Neuronal stem cell (in vitro differentiated cells): ENCODE data around the gene SLC38A1.
"Not testable (repeated sequence)": the region's sequence is repeated elsewhere in the genome, so short reads cannot be mapped to it uniquely, and the experiment has no call there.

Experiments
- DNase-seq: peaks from one replicate; pipeline ENCODE4 v3.0.0-alpha.2; 2013; ENCODE audit warnings: low spot score
- H2AFZ ChIP-seq: one replicate; pipeline ENCODE4 v1.6.1; 2013; ENCODE audit warnings: mild to moderate bottlenecking, low read length, inconsistent platforms
- H2AK5ac ChIP-seq: 2 replicates; pipeline ENCODE4 v1.6.1; 2013; ENCODE audit warnings: low read depth, mild to moderate bottlenecking, inconsistent platforms, low read length, moderate library complexity, mixed read lengths
- H2BK120ac ChIP-seq: 2 replicates; pipeline ENCODE4 v1.6.1; 2013; ENCODE audit warnings: low read depth, mild to moderate bottlenecking, inconsistent platforms, low read length, moderate library complexity, mixed read lengths
- H2BK12ac ChIP-seq: one replicate; pipeline ENCODE4 v1.6.1; 2013; ENCODE audit warnings: low read length, inconsistent platforms
- H2BK15ac ChIP-seq: 2 replicates; pipeline ENCODE4 v1.6.1; 2013; ENCODE audit warnings: mild to moderate bottlenecking, low read length, inconsistent platforms, mixed read lengths
- H2BK5ac ChIP-seq: one replicate; pipeline ENCODE4 v1.6.1; 2013; ENCODE audit warnings: inconsistent platforms, mild to moderate bottlenecking, low read length, moderate library complexity
- H3K14ac ChIP-seq: one replicate; pipeline ENCODE4 v1.6.1; 2013; ENCODE audit warnings: low read length, inconsistent platforms
- H3K18ac ChIP-seq: 2 replicates; pipeline ENCODE4 v1.6.1; 2013; ENCODE audit warnings: low read length, inconsistent platforms
- H3K23ac ChIP-seq: 2 replicates; pipeline ENCODE4 v1.6.1; 2013; ENCODE audit warnings: low read depth, mild to moderate bottlenecking, mixed read lengths, low read length, inconsistent platforms; ENCODE audit not compliant: poor library complexity
- H3K27ac ChIP-seq: replicated peaks from 3 replicates; pipeline ENCODE4 v1.5.1; 2013; ENCODE audit warnings: low read length, inconsistent platforms
- H3K27me3 ChIP-seq, 3 experiments: 2 replicates each; pipeline ENCODE4 v1.6.1; 2013; ENCODE audit warnings: low read length in 3 of 3, mild to moderate bottlenecking in 2 of 3, inconsistent platforms in 1 of 3, low read depth in 1 of 3, mixed read lengths in 1 of 3, moderate library complexity in 1 of 3; ENCODE audit not compliant: control insufficient read depth in 3 of 3, insufficient read depth in 3 of 3
- H3K36me3 ChIP-seq, 2 donors: replicated peaks in 1 of 2; 2 replicates each; pipeline ENCODE4 v1.6.1; 2013; ENCODE audit warnings: low read length in 2 of 2; ENCODE audit not compliant: control insufficient read depth in 2 of 2, insufficient read depth in 2 of 2
- H3K4ac ChIP-seq: 2 replicates; pipeline ENCODE4 v1.6.1; 2013; ENCODE audit warnings: inconsistent platforms, mild to moderate bottlenecking, low read length, moderate library complexity
- H3K4me1 ChIP-seq, 2 donors: 1 replicate in 1 of 2; 2 replicates in 1 of 2; pipeline ENCODE4 v1.6.1; 2013; ENCODE audit warnings: low read length in 2 of 2, low read depth in 1 of 2; ENCODE audit not compliant: control insufficient read depth in 2 of 2, insufficient read depth in 1 of 2
- H3K4me2 ChIP-seq: one replicate; pipeline ENCODE4 v1.6.1; 2013; ENCODE audit warnings: mild to moderate bottlenecking, low read length, inconsistent platforms; ENCODE audit not compliant: insufficient read depth, poor library complexity, severe bottlenecking
- H3K4me3 ChIP-seq, 2 donors: 2 replicates each; pipeline ENCODE4 v1.5.1; 2013; ENCODE audit warnings: low read length in 2 of 2, mild to moderate bottlenecking in 2 of 2, inconsistent platforms in 1 of 2, moderate library complexity in 1 of 2
- H3K79me1 ChIP-seq: one replicate; pipeline ENCODE4 v1.6.1; 2013; ENCODE audit warnings: low read depth, mild to moderate bottlenecking, inconsistent platforms, low read length, moderate library complexity
- H3K9ac ChIP-seq: one replicate; pipeline ENCODE4 v1.6.1; 2013; ENCODE audit warnings: mild to moderate bottlenecking, low read depth, low read length, inconsistent platforms; ENCODE audit not compliant: poor library complexity
- H3K9me3 ChIP-seq, 2 donors: replicated peaks in 1 of 2; 2 replicates each; pipeline versions ENCODE3 to v1.6.1; 2013; ENCODE audit warnings: low read length in 2 of 2, mild to moderate bottlenecking in 2 of 2, inconsistent platforms in 1 of 2, low read depth in 1 of 2, mixed read lengths in 1 of 2, moderate library complexity in 1 of 2; ENCODE audit not compliant: control insufficient read depth in 2 of 2, insufficient read depth in 1 of 2
- H4K8ac ChIP-seq: one replicate; pipeline ENCODE4 v1.6.1; 2013; ENCODE audit warnings: low read depth, mild to moderate bottlenecking, inconsistent platforms, low read length, moderate library complexity
- H4K91ac ChIP-seq: one replicate; pipeline ENCODE4 v1.6.1; 2013; ENCODE audit warnings: low read length, low read depth, mild to moderate bottlenecking, inconsistent platforms; ENCODE audit not compliant: poor library complexity
- WGBS, 2 donors: extraction: QIAGEN DNeasy Blood & Tissue Kit; methylation state at CpG; one replicate each; pipeline ENCODE4 v1.1.7; 2013; ENCODE audit warnings: missing lambda C conversion rate in 2 of 2, mixed read lengths in 1 of 2; ENCODE audit not compliant: insufficient read length in 2 of 2, insufficient replicate concordance in 1 of 2; ENCODE audit errors: extremely low coverage in 2 of 2; 5-methylcytosine and 5-hydroxymethylcytosine counted together

SLC38A1 gene

DNA sequence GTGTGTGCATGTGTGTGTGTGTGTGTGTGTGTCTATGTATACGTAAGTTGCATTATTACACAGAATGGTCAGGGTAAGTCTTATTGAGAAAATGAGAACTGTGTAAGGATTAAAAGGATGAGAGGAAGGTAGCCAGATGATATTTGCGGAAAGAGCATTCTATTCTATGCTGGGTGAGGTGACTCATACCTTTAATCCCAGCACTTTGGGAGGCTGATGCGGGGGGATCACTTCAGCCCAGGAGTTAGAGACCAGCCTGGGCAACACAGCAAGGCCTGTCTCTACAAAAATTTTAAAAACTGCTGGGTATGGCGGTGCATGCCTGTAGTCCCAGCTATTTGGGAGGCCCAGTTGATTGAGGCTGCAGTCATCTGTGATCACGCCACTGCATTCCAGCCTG lies 103.7 kb downstream of the SLC38A1 start:
- Histone ChIP-seq H3K23ac (no peak overlapping the region), H3K4me3 (no peak overlapping the region), H3K27me3 (no peaks in the 10 kb centered on the region), H3K14ac (no peak overlapping the region), H3K18ac (no peak overlapping the region), H2AFZ (no peak overlapping the region), H3K4me1 (peaks cover 0 to 3% of the 10 kb centered on the region in 2 donors), H3K27ac (no peak overlapping the region), H3K9ac (no peak overlapping the region), H3K4me2 (no peak overlapping the region), H2AK5ac (no peak overlapping the region), H2BK120ac (no peak overlapping the region), H2BK12ac (no peak overlapping the region), H2BK15ac (no peak overlapping the region), H2BK5ac (no peak overlapping the region), H4K91ac (no peak overlapping the region), H3K9me3 (no peaks in the 10 kb centered on the region), H4K8ac (no peak overlapping the region), H3K36me3 (no peaks in the 10 kb centered on the region), H3K4ac (no peak overlapping the region), H3K79me1 (no peaks in the 10 kb centered on the region)
- no CpG with 5 or more reads among the region's 5 CpGs for WGBS, 2 donors
- DNase-seq: no peak

DNA sequence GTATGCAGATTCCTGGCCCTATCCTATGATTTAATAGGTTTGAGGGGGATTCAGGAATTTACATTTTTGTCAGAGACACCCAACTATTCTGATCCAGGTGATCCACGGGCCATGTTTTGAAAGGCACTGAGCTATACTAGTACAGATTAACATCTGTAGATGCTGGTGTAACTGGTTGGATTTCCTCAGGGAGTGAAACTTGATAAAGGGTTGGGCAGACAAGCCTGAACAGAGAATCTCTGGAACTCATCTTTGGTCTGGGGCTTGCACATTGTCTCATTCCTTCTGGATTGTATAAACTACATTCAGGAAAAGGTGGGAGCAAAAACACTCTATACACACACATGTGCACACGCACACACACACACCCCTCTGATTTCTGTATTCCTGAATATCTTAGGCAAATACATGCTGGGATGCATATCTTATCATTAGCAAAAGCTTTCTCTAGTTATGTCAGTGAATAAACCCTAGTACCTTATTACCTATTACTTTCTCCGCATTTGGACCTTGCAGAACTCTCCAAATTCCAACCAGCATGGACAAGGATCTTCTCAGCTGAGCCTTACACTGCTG lies 104.6 kb downstream of the SLC38A1 start:
- no peaks in the 10 kb centered on the region for H3K9me3 ChIP-seq
- no peak overlapping the region for H2BK5ac ChIP-seq
- no peak overlapping the region for H3K18ac ChIP-seq
- H2AK5ac ChIP-seq: no peak overlapping the region
- no peak overlapping the region for H4K8ac ChIP-seq
- H3K4me2 ChIP-seq: no peak overlapping the region
- no CpG with 5 or more reads among the region's 3 CpGs for WGBS, 2 donors
- no peak overlapping the region for H3K9ac ChIP-seq
- H4K91ac ChIP-seq: no peak overlapping the region
- no peak overlapping the region for H3K27ac ChIP-seq
- no peak for DNase-seq
- H3K4me3 ChIP-seq: no peak overlapping the region
- peaks cover 0 to 4% (median 0%) of the 10 kb centered on the region in 3 experiments for H3K27me3 ChIP-seq
- no peak overlapping the region for H3K4ac ChIP-seq
- no peak overlapping the region for H3K14ac ChIP-seq
- no peak overlapping the region for H2BK12ac ChIP-seq
- H3K23ac ChIP-seq: no peak overlapping the region
- no peak overlapping the region for H2BK15ac ChIP-seq
- no peak overlapping the region for H2BK120ac ChIP-seq
- no peaks in the 10 kb centered on the region for H3K79me1 ChIP-seq
- no peaks in the 10 kb centered on the region for H3K36me3 ChIP-seq
- H3K4me1 ChIP-seq: peaks cover 0 to 3% of the 10 kb centered on the region in 2 donors
- H2AFZ ChIP-seq: no peak overlapping the region

DNA sequence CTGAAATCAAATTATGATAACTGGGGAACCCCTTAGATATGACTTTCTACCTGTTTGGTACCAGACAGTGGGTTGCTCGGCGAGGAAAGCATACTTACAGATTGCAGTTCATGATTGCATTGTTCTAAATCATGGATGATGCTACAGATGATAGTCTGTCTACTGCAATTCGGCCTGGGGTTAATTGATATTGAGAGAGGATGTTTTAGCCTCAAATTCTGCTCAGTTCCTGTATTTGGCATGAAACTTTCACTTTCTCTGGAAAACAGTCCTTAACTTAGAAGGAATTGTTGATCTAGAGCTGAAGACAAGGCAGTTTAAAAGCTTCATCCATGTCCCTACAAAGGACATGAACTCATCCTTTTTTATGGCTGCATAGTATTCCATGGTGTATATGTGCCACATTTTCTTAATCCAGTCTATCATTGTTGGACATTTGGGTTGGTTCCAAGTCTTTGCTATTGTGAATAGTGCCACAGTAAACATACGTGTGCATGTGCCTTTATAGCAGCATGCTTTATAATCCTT lies 106.2 kb downstream of the SLC38A1 start:
- H3K27ac ChIP-seq, H3K4me3 ChIP-seq, H3K4me2 ChIP-seq, H3K9me3 ChIP-seq, H3K18ac ChIP-seq, H2AK5ac ChIP-seq, H3K4ac ChIP-seq, DNase-seq, H3K23ac ChIP-seq, H2BK12ac ChIP-seq, H3K9ac ChIP-seq, H2BK5ac ChIP-seq, H4K8ac ChIP-seq, H4K91ac ChIP-seq, H2BK120ac ChIP-seq, H2BK15ac ChIP-seq, H3K36me3 ChIP-seq, H3K27me3 ChIP-seq, H2AFZ ChIP-seq, H3K4me1 ChIP-seq, H3K14ac ChIP-seq, H3K79me1 ChIP-seq: not testable (repeated sequence)
- WGBS, 2 donors: no CpG with 5 or more reads among the region's 4 CpGs

DNA sequence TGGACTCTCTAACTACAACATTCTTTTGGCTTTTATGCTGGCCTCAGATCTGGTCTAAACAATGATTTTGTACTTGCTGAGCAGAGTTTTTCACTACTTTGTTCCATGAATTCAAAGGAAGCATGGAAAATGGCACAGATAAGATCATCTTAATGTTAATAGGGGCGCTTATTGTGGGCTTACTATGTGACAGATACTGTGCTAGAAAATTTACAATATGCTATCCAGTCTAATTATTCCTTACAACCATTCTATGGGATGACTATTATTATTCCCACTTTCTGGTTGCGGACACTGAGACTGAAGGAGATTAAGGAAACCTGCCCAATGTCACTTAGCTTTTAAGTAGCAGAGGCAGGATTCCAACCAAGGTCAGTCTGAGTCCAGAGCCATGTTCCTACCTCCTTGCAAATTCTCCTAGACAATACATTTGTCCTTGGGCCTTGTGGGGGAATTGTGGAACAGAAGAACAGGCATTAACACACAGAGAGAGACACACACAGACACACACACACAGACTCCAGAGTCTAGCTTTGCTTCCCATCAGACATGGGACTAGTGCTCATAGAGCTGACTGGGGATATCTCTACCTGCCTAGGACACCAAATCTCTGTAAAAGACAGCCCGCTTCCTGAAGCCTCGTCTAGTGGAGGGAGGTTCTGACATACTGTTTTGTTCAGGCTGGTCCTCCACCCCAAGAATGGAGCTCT lies 107.7 kb downstream of the SLC38A1 start:
- no peak overlapping the region for H3K4ac ChIP-seq
- no peak overlapping the region for H4K91ac ChIP-seq
- no peak overlapping the region for H3K23ac ChIP-seq
- no peak overlapping the region for H3K27ac ChIP-seq
- no CpG with 5 or more reads among the region's 4 CpGs for WGBS, 2 donors
- no peaks in the 10 kb centered on the region for H3K9me3 ChIP-seq
- peaks cover 0 to 1% of the 10 kb centered on the region in 2 donors for H3K4me1 ChIP-seq
- H3K4me3 ChIP-seq: no peak overlapping the region
- no peak overlapping the region for H2BK15ac ChIP-seq
- no peaks in the 10 kb centered on the region for H3K79me1 ChIP-seq
- peaks cover 0 to 4% (median 0%) of the 10 kb centered on the region in 3 experiments for H3K27me3 ChIP-seq
- no peak overlapping the region for H2AFZ ChIP-seq
- no peak overlapping the region for H2AK5ac ChIP-seq
- no peak overlapping the region for H3K4me2 ChIP-seq
- no peak overlapping the region for H2BK12ac ChIP-seq
- DNase-seq: no peak
- no peak overlapping the region for H3K14ac ChIP-seq
- H3K18ac ChIP-seq: no peak overlapping the region
- H4K8ac ChIP-seq: no peak overlapping the region
- H3K36me3 ChIP-seq: no peaks in the 10 kb centered on the region
- no peak overlapping the region for H3K9ac ChIP-seq
- H2BK5ac ChIP-seq: no peak overlapping the region
- H2BK120ac ChIP-seq: no peak overlapping the region
